ENCODE measurements around the gene ARSA. TPM values are rescaled to one million over a fixed set of nuclear protein-coding genes. Genes with fewer than 3 reads are reported as not detected.

ARSA gene
- polyA plus RNA-seq, 2 of the 4 experiments (the other 2 are of a cell fraction) = 7.7 to 19.5 TPM

GRCh38 chr22:50611341-50612060, 16.5 kb downstream of the ARSA start:
- TF ChIP-seq ZNF302 (CRISPR knock-in tag; IDR thresholded peaks at IDR 0.05) (no peak), MAZ (IDR thresholded peaks at IDR 0.05; ENCODE audit: borderline replicate concordance, low read depth, low read length) (no peak), TFCP2L1 (CRISPR knock-in tag; IDR thresholded peaks at IDR 0.05) (no peak)
- no peak for ATAC-seq
- H3K4me1 ChIP-seq = no peaks in the 10 kb centered on the region
- no peak overlapping the region for H3K4me3 ChIP-seq
- no peak for FAIRE-seq
- H3K4me2 ChIP-seq = no peak overlapping the region
- H3K9me3 ChIP-seq = no peaks in the 10 kb centered on the region
- POLR2A ChIA-PET = no interaction called here
- CTCF ChIA-PET = interaction anchor here (1.9 kb wide), 1 partner anchor 9 kb away, joined by 6 read pairs; no protein-coding TSS in a partner anchor
- no peak for DNase-seq (ENCODE audit: low read depth in 1 of 2, low spot score in 1 of 2)
- H3K27ac ChIP-seq = no peak overlapping the region
- 84% methylated on average over 16 of the region's 26 CpGs for WGBS (ENCODE audit: missing lambda C conversion rate)

- DNase-seq (ENCODE audit: low read depth in 1 of 2, low spot score in 1 of 2) = no peak
- ChIA-PET POLR2A (no interaction called here), CTCF (no interaction called here)
- Histone ChIP-seq H3K4me3 (no peak overlapping the region), H3K9me3 (no peaks in the 10 kb centered on the region), H3K27ac (no peak overlapping the region), H3K4me2 (no peak overlapping the region), H3K4me1 (no peaks in the 10 kb centered on the region)
- 73% methylated on average over 15 of the region's 17 CpGs for WGBS (ENCODE audit: missing lambda C conversion rate)
- TF ChIP-seq TFCP2L1 (CRISPR knock-in tag; IDR thresholded peaks at IDR 0.05) = no peak
- no peak for TF ChIP-seq HDAC2 (IDR thresholded peaks at IDR 0.05)
- no peak for TF ChIP-seq MAZ (IDR thresholded peaks at IDR 0.05; ENCODE audit: borderline replicate concordance, low read depth, low read length)
- TF ChIP-seq JUNB (IDR thresholded peaks at IDR 0.05) = no peak
- no peak for TF ChIP-seq EP300 (IDR thresholded peaks at IDR 0.05)
- no peak for TF ChIP-seq FOSB (CRISPR knock-in tag; IDR thresholded peaks at IDR 0.05)
- no peak for TF ChIP-seq GATA3 (IDR thresholded peaks at IDR 0.05; ENCODE audit: borderline replicate concordance)
- FAIRE-seq = no peak
- ATAC-seq = no peak
Measured at GRCh38 chr22:50610581-50610980, 17.4 kb downstream of the ARSA start.

DNA sequence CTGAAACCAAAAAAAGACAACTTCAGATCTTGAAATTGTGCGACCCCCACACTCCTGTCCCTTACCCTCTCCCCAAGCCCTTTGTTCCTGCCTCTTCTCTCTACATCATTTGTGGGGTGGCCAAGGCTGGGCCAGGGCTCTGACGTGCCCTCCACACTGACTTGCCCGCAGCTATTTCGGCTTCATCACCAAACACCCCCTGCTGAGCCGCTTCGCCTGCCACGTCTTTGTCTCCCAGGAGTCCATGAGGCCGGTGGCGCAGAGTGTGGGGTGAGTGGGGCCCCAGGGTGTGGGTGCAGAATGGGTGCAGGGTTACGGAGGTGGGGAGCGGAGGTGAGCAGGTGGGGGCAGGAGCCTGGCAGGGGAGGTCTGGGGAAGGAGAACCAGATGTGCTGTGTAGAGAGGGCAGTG, 17.9 kb downstream of the ARSA start:
- H3K4me3 ChIP-seq = no peak overlapping the region
- WGBS (ENCODE audit: missing lambda C conversion rate) = 72% methylated on average over 10 of the region's 11 CpGs
- no peaks in the 10 kb centered on the region for H3K4me1 ChIP-seq
- CTCF ChIA-PET = interaction anchor here (2.2 to 2.4 kb wide), 2 partner anchors 11 to 47 kb away, joined by 5 to 15 read pairs; partner anchors contain the start of gene SYCE3
- H3K27ac ChIP-seq = no peak overlapping the region
- DNase-seq (ENCODE audit: low read depth in 1 of 2, low spot score in 1 of 2) (no peak), ATAC-seq (no peak), FAIRE-seq (no peak)
- H3K9me3 ChIP-seq = no peaks in the 10 kb centered on the region
- H3K4me2 ChIP-seq = no peak overlapping the region
- TF ChIP-seq SREBF2 (IDR thresholded peaks at IDR 0.05) = no peak
- TF ChIP-seq RAD21 (conservative IDR thresholded peaks at IDR 0.05 in 1 of 2, IDR thresholded peaks at IDR 0.05 in 1 of 2) = no peak
- TF ChIP-seq RNF2 (IDR thresholded peaks at IDR 0.05; ENCODE audit: borderline replicate concordance, low read depth) = no peak
- no peak for TF ChIP-seq CBX2 (IDR thresholded peaks at IDR 0.05; ENCODE audit: borderline replicate concordance, low read depth)
- TF ChIP-seq PHF8 (IDR thresholded peaks at IDR 0.05; ENCODE audit: borderline replicate concordance, low read depth) = no peak
- TF ChIP-seq FOSL2 (IDR thresholded peaks at IDR 0.05) = no peak
- no peak for TF ChIP-seq FOSL2 (CRISPR knock-in tag; IDR thresholded peaks at IDR 0.05)
- TF ChIP-seq, protein P1, sequence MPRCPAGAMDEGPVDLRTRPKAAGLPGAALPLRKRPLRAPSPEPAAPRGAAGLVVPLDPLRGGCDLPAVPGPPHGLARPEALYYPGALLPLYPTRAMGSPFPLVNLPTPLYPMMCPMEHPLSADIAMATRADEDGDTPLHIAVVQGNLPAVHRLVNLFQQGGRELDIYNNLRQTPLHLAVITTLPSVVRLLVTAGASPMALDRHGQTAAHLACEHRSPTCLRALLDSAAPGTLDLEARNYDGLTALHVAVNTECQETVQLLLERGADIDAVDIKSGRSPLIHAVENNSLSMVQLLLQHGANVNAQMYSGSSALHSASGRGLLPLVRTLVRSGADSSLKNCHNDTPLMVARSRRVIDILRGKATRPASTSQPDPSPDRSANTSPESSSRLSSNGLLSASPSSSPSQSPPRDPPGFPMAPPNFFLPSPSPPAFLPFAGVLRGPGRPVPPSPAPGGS (IDR thresholded peaks at IDR 0.05) = no peak
- TF ChIP-seq, protein P2, sequence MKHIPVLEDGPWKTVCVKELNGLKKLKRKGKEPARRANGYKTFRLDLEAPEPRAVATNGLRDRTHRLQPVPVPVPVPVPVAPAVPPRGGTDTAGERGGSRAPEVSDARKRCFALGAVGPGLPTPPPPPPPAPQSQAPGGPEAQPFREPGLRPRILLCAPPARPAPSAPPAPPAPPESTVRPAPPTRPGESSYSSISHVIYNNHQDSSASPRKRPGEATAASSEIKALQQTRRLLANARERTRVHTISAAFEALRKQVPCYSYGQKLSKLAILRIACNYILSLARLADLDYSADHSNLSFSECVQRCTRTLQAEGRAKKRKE (CRISPR knock-in tag; IDR thresholded peaks at IDR 0.05; ENCODE audit: low read depth) = no peak
- TF ChIP-seq, protein P3, sequence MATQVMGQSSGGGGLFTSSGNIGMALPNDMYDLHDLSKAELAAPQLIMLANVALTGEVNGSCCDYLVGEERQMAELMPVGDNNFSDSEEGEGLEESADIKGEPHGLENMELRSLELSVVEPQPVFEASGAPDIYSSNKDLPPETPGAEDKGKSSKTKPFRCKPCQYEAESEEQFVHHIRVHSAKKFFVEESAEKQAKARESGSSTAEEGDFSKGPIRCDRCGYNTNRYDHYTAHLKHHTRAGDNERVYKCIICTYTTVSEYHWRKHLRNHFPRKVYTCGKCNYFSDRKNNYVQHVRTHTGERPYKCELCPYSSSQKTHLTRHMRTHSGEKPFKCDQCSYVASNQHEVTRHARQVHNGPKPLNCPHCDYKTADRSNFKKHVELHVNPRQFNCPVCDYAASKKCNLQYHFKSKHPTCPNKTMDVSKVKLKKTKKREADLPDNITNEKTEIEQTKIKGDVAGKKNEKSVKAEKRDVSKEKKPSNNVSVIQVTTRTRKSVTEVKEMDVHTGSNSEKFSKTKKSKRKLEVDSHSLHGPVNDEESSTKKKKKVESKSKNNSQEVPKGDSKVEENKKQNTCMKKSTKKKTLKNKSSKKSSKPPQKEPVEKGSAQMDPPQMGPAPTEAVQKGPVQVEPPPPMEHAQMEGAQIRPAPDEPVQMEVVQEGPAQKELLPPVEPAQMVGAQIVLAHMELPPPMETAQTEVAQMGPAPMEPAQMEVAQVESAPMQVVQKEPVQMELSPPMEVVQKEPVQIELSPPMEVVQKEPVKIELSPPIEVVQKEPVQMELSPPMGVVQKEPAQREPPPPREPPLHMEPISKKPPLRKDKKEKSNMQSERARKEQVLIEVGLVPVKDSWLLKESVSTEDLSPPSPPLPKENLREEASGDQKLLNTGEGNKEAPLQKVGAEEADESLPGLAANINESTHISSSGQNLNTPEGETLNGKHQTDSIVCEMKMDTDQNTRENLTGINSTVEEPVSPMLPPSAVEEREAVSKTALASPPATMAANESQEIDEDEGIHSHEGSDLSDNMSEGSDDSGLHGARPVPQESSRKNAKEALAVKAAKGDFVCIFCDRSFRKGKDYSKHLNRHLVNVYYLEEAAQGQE (IDR thresholded peaks at IDR 0.05) = no peak
- no peak for TF ChIP-seq BHLHE40 (IDR thresholded peaks at IDR 0.05; ENCODE audit: low read depth, low read length)
- TF ChIP-seq RCOR1 (IDR thresholded peaks at IDR 0.05; ENCODE audit: low read depth, low read length) = no peak
- TF ChIP-seq EHMT2 (IDR thresholded peaks at IDR 0.05; ENCODE audit: low read depth) = no peak
- TF ChIP-seq ZC3H11A (IDR thresholded peaks at IDR 0.05) = no peak
- TF ChIP-seq HMGXB4 (CRISPR knock-in tag; IDR thresholded peaks at IDR 0.05; ENCODE audit: borderline replicate concordance) = no peak
- TF ChIP-seq TP53 (CRISPR knock-in tag; IDR thresholded peaks at IDR 0.05) = no peak
- POLR2A ChIA-PET = no interaction called here
